Cardiac septum (tissue), 1 donor: ENCODE measurements around the gene SARM1. TPM values are rescaled to one million over a fixed set of nuclear protein-coding genes. Genes with fewer than 3 reads are reported as not detected.

Experiments used
- DNase-seq: peaks from one replicate; pipeline ENCODE4 v3.0.0-alpha.2; 2020; ENCODE audit warnings: low spot score
- intact Hi-C: fragments of 100-400 bp; cut with DNase I; formaldehyde crosslinking; loops from one replicate; pipeline ENCODE4 v1.14.0; 2022
- total RNA-seq: library from RNA; stranded (reverse); fragmentation: NEBNext Ultra II Directional; extraction: Animal tissue kit (Norgen Biotek cat#: 25700); gene quantifications from one replicate; pipeline ENCODE4 v1.2.1, GENCODE V29; 2021
- donor health status: DM: no; HTN: no; CAD: no.

The SARM1 gene
- total RNA-seq, 1 donor from 2014 or later: 10.4 TPM

- intact Hi-C loops: no loop called here
- no peak for DNase-seq
These were observed 7.5 kb upstream of the SARM1 start for GRCh38 chr17:28363776-28364650.

- DNase-seq: no peak
- intact Hi-C loops: no loop called here
These were observed 6.7 kb upstream of the SARM1 start, which contains the start of gene SEBOX for GRCh38 chr17:28364665-28365363. Gene SEBOX, minus strand, starts transcription at chr17:28365199. Its CDS starts 48 bp downstream, at chr17:28365151.

- no peak for DNase-seq
- intact Hi-C loops: no loop called here
These were observed 6.0 kb upstream of the SARM1 start for GRCh38 chr17:28365487-28365886.

DNA sequence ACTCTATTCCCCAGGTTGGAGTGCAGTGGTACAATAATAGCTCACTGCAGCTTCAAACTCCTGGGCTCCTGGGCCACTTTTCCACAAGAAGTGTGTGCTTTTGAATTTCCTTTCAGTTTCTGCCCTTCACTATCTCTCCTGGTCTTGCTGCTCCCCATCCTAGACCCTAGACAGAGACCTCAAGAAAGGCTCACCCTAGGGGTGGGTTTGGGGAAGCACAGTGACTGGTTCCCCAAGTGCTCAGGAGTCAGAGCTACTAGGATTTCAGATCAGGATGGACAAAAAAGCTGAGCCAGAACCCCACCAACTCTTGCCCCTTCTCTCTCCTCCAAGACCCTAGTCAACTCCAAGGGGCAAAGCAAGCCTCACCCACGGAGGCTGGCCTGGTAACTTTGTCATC, 4.9 kb upstream of the SARM1 start:
- intact Hi-C loops: no loop called here
- no peak for DNase-seq

- intact Hi-C loops: no loop called here
- peak; percentile 41 for DNase-seq
These were observed 3.7 kb upstream of the SARM1 start for GRCh38 chr17:28367641-28368305.

DNA sequence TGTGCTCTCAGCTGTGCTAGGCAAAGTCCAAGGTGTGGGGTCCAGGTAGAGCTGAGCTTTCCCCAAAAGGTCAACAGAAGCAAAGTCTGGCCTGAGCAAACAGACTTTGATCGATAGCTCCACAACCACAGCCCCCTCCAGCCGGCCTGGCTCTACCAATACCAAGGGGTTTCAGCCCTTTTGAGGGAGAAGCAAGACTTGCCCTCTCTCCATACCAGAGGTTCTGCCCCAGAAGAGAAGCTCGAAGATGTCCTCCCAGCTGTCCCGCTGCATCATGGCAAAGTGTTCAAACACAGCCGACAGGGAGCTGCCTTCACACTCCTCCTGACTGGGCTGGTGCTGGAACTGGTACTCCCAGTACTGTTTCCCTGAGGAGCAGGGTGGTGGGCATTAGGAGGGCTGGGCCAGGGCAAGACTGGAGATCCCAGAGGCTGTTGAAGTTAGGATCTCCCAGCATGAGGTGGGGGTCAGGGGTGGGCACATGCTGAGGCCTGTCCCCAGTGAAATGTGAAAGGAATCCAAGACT, 3.1 kb upstream of the SARM1 start:
- intact Hi-C loops: no loop called here
- no peak for DNase-seq

DNA sequence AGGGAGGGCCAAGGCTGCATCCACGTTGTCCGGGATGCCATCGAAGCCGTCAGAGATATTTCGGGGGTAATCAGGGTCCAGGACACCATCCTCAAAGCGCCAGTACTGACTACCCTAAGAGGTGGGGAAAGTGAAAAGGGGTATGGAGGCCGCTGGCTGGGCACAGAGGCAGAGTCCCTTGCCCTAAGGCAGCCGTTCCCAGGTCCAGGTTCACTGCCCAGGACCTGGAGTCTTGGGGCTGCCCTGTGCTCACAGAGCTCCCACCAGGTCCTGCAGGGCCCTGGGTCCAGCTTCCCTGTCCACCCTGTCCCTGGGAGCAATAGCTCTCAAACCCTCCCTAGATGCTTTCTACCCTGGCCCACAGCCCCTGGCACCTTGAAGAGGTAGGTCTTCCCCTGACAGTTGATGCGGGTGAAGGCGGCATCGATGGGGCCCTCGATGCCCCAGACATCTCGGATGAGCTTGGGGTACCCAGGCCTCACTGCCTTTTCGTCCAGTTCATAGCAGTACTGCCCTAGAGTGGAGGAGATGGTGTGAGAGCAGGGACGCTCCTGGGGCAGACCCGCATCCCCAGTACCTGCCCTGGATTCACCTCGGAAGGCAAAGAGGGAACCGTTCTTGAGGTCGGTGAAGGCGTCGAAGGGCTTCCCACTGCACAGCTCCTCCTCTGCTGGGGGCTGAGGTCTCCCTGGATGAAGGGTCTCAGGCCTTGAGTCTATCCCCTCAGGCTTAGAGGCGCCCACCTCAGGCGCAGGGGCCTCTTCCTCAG, 2.4 kb upstream of the SARM1 start:
- intact Hi-C loops: no loop called here
- no peak for DNase-seq

DNA sequence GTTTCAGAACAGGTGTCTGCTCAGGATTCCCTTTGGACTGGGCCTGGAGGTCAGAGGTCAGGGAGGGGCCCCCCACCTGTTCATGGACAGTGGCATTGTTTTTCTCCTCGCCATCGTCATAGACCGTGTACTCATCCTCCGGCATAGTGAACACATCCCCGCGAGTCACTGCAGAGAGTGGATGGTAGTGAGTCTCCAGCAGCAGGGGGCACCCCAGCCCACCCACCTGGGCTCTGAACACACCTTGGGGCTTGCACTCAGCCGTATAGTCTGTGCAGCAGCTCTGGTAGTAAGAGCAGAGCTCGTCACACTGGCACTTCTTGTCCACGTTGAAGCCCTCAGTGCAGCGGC, 1.8 kb upstream of the SARM1 start:
- intact Hi-C loops: loop anchor here (5.0 kb wide), 1 partner anchor 32 kb away; the partner anchor contains the start of genes IFT20 and TNFAIP1

GRCh38 chr17:28370035-28370743, 1.3 kb upstream of the SARM1 start, which contains the start of gene VTN:
Gene VTN, minus strand, starts transcription at chr17:28370307. Its CDS starts 104 bp downstream, at chr17:28370203.
- intact Hi-C loops: loop anchor here (5.0 kb wide), 1 partner anchor 33 kb away; the partner anchor contains the start of genes IFT20 and TNFAIP1

More for the DNA sequence above, 1.8 kb upstream of the SARM1 start:
- DNase-seq: no peak

GRCh38 chr17:28370744-28371103, 770 bp upstream of the SARM1 start:
- no peak for DNase-seq
- intact Hi-C loops: loop anchor here (5.0 kb wide), 1 partner anchor 33 kb away; the partner anchor contains the start of genes IFT20 and TNFAIP1

More at GRCh38 chr17:28370035-28370743, 1.3 kb upstream of the SARM1 start, which contains the start of gene VTN:
- no peak for DNase-seq

DNA sequence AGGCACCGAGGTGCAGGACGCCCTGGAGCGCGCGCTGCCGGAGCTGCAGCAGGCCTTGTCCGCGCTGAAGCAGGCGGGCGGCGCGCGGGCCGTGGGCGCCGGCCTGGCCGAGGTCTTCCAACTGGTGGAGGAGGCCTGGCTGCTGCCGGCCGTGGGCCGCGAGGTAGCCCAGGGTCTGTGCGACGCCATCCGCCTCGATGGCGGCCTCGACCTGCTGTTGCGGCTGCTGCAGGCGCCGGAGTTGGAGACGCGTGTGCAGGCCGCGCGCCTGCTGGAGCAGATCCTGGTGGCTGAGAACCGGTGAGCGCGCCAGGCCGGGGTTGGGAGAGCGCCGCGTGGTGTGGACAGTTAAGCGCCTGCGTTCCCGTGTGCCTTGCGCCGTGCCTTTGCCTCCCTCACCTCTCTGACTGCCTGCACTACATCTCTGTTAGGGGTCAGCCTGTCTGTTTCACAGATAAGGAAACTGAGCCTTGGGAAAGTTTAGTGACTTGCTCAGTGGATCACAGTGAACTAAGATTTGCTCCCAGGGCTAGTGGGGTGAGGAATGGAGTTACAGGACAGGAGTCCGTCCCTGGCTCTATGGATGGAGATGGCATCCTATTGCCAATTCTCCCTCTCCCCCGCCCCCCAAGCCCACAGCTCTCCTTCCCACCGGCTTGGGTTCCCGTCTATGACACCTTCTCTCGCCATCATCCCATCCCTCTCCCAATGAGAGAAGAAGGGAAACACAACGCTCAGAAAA, 880 bp downstream of the SARM1 start:
- intact Hi-C loops: loop anchor here (5.0 kb wide), 1 partner anchor 35 kb away; the partner anchor contains the start of genes IFT20 and TNFAIP1
- no peak for DNase-seq

DNA sequence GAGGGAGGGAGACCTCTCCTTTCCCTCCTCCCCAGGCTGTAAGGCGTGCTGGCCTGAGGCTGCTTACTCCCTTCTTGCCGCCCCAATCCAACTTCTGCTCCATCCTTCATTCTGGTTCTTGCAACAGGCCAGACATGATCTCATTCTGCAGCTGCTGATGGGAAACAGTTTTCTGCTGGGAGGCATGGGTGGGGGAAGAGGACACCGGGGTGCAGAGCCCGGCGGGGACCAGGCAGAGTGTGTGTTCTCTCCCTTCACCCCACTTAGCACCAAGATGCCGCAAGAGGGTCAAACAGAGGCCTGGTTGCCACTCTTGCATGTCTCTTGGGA, 1.4 kb downstream of the SARM1 start:
- intact Hi-C loops: loop anchor here (5.0 kb wide), 1 partner anchor 36 kb away; the partner anchor contains the start of genes IFT20 and TNFAIP1
- DNase-seq: peak; percentile 60

DNA sequence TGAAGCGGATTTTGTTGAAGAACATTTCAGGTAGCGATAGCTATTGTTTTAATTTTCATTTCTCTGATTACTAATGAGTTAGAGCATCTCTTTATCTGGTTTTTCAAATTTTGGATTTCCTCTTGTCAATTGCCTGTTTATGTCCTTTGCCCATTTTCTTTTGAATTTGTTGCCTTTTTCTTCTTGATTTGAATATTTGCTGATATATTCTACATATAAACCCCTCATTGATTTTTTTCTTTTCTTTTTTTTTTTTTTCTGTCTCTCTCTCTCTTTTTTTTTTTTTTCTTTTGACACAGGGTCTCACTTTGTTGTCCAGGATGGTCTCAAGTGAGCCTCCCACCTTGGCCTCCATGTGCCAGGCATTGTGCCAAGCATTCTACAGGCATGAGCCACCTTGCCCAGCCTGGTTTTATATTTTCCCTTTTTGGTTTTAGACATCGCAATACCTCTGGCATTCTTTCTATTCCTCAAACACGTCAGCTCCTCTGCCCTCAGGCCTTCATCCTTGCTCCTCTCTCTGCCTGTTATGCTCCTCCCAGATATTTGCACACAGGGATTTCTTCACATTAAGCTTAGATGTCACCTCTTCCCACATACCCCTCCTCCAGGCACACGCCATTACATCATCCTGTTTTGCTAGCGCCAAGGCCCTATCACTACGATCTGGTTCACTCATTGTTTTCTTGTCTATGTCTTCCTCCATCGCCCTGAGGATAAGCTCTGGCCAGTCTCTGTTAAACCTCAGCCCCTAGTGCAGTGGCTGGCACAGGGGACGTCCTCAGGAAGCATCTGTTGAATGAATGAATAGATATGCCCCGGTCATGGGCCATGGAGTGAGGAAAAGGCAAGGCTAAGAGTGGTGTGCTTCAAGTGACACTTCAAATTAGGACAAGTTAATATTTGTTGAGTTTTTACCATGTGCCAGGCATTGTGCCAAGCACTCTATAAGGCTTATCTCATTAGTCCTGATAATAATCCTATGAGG, 8.6 kb downstream of the SARM1 start:
- intact Hi-C loops: no loop called here

GRCh38 chr17:28381141-28381825, 9.8 kb downstream of the SARM1 start:
- intact Hi-C loops: no loop called here
- no peak for DNase-seq

More for the DNA sequence above, 8.6 kb downstream of the SARM1 start:
- DNase-seq: no peak

- no peak for DNase-seq
- intact Hi-C loops: no loop called here
These were observed 13.0 kb downstream of the SARM1 start for GRCh38 chr17:28384281-28385036.
